GM12872 (cell line): ENCODE results near the gene HOXD11.

Experiments
- TF ChIP-seq, protein P1 (sequence below): IDR thresholded peaks from 3 replicates; pipeline ENCODE4 v1.5.1; 2011; ENCODE audit warnings: low read depth, mild to moderate bottlenecking, low read length, moderate library complexity; ENCODE audit not compliant: insufficient read depth

The HOXD11 gene

DNA sequence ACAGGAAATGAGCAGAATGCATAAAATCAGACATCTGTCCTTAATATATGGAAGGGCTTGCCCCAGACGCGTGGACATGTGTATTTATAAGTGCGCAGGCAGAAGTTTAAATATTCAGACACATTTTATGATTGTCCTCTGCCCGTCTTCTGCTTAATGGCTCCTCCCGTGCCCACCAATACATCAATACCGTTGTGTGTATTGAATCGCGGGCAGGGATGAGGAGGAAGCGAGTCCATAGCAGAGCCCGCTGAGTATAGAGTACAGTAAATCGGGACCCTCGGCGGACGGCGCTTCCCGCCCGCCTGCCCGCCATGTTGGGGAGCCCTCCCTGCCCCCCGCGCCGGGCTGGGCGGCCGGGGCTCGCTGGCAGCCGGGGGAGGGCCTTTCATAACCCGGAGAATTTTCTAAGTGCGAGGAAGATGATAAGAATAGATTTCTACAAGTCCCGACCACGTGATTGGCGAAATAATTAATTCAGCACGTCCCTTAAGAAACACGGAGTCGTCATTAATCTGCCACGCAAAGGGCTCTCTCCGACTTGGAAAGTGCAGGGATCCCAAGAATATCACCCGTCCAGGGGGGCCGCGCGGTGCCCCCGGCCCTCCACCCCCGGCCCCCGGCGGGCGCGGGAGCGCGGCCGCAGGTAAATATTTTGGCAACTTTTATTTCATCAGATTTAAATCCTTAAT, 49.9 kb downstream of the HOXD11 start, which contains the start of gene HOXD3:
TSS of gene HOXD3 (plus strand) at position 501 of the 692 bp plus-strand sequence. CDS start 11,808 bp downstream, outside the sequence.
- TF ChIP-seq, protein P1, sequence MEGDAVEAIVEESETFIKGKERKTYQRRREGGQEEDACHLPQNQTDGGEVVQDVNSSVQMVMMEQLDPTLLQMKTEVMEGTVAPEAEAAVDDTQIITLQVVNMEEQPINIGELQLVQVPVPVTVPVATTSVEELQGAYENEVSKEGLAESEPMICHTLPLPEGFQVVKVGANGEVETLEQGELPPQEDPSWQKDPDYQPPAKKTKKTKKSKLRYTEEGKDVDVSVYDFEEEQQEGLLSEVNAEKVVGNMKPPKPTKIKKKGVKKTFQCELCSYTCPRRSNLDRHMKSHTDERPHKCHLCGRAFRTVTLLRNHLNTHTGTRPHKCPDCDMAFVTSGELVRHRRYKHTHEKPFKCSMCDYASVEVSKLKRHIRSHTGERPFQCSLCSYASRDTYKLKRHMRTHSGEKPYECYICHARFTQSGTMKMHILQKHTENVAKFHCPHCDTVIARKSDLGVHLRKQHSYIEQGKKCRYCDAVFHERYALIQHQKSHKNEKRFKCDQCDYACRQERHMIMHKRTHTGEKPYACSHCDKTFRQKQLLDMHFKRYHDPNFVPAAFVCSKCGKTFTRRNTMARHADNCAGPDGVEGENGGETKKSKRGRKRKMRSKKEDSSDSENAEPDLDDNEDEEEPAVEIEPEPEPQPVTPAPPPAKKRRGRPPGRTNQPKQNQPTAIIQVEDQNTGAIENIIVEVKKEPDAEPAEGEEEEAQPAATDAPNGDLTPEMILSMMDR: no peak

- TF ChIP-seq, protein P1: no peak
Measured at GRCh38 chr2:176157499-176158185, 50.6 kb downstream of the HOXD11 start.

GRCh38 chr2:176158186-176158591, 51.1 kb downstream of the HOXD11 start:
- TF ChIP-seq, protein P1: no peak

DNA sequence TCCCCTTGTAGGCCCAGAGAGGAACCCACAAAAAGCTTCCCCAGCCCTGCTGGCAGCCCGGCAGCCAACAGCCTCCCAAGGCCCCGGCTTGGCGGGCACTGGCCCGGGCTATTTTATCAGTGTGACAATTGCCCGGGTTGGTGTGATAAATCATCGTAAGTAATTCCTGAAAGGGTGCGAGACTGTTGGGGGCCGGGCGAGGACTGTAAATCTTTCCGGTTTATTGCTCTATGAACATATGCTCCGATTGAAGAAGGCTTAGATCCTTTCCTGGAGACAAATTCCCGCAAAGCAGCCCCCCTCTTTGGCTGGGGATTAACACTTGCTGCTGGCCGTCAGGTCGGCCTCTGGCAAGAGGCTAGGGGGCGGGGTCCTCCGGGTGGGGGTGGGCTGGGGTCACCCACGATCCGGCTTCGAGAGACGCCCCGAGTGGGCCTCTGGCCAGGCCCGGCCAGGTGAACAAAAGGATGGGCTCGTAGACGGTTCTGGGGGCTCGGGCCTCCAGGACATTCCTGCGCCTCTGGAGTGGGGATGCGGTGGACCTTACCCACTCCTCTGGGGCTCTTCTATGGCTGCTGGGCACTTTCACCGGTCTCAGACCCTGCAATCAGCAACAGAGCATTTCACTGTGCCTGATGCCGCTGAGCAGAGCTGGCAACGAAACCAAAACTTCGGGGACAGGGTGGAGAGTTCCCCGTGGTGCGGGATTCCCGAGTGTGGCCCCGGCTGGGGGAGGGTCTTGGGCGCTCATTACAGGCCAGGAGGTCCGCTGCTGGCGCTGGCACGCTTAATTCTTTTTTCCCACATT, 52.0 kb downstream of the HOXD11 start:
- TF ChIP-seq, protein P1: no peak
